Aorta (tissue), 5 donors: ENCODE measurements around the gene IGSF11. TPM values are rescaled to one million over a fixed set of nuclear protein-coding genes. Genes with fewer than 3 reads are reported as not detected.
A peak's percentile ranks its signal among the peaks of the same experiment; 100 is the strongest.
"Not testable (repeated sequence)": the region's sequence is repeated elsewhere in the genome, so short reads cannot be mapped to it uniquely, and the experiment has no call there.

Experiments used
- ATAC-seq: fragments of 200-7000 bp; cut with Tn5 transposase; one replicate; pipeline ENCODE4 v1.9.1; 2022; ENCODE audit warnings: moderate library complexity; ENCODE audit not compliant: low FRiP score
- DNase-seq, 2 donors: peaks; one replicate each; pipeline ENCODE4 v3.0.0-alpha.2; 2020
- H3K27ac ChIP-seq, 2 donors: one replicate each; pipeline ENCODE4 v1.5.1; 2013; ENCODE audit warnings: low read length in 2 of 2, mild to moderate bottlenecking in 2 of 2, moderate library complexity in 2 of 2, control low read depth in 1 of 2, inconsistent platforms in 1 of 2, low read depth in 1 of 2
- H3K27me3 ChIP-seq, 2 donors: one replicate each; pipeline ENCODE4 v1.6.1; 2013; ENCODE audit warnings: control low read depth in 1 of 2, low read length in 1 of 2, mild to moderate bottlenecking in 1 of 2, moderate library complexity in 1 of 2; ENCODE audit not compliant: insufficient read depth in 2 of 2, control insufficient read depth in 1 of 2
- H3K36me3 ChIP-seq, 2 donors: one replicate each; pipeline ENCODE4 v1.6.1; 2013; ENCODE audit warnings: control low read depth in 1 of 2, low read length in 1 of 2, mild to moderate bottlenecking in 1 of 2; ENCODE audit not compliant: insufficient read depth in 2 of 2, control insufficient read depth in 1 of 2
- H3K4me1 ChIP-seq, 2 donors: one replicate each; pipeline ENCODE4 v1.6.1; 2013; ENCODE audit warnings: low read length in 2 of 2, control low read depth in 1 of 2, mild to moderate bottlenecking in 1 of 2, moderate library complexity in 1 of 2; ENCODE audit not compliant: insufficient read depth in 2 of 2, control insufficient read depth in 1 of 2
- H3K4me3 ChIP-seq, 2 donors: one replicate each; pipeline ENCODE4 v1.5.1; 2013; ENCODE audit warnings: low read length in 2 of 2, control low read depth in 1 of 2, mild to moderate bottlenecking in 1 of 2
- H3K9me3 ChIP-seq: one replicate; pipeline ENCODE4 v1.6.1; 2013; ENCODE audit warnings: mild to moderate bottlenecking, low read length; ENCODE audit not compliant: control insufficient read depth
- WGBS, 2 donors: extraction: QIAGEN DNeasy Blood & Tissue Kit; methylation state at CpG; one replicate each; pipeline ENCODE4 v1.1.7; 2013; 5-methylcytosine and 5-hydroxymethylcytosine counted together
- intact Hi-C, 2 donors: fragments of 100-400 bp; cut with DNase I; formaldehyde crosslinking; loops; one replicate each; pipeline versions ENCODE4 v1.14.2 to v1.15.0; 2022
- polyA plus RNA-seq, 2 donors: library from polyadenylated mRNA; stranded (reverse); fragments of 200-250 nt; gene quantifications; one replicate each; pipeline ENCODE4 v1.2.3, GENCODE V29; 2013
- total RNA-seq, 2 donors: library from RNA; stranded (reverse); fragmentation: NEBNext Ultra II Directional; extraction: Animal tissue kit (Norgen Biotek cat#: 25700); gene quantifications; one replicate each; pipeline ENCODE4 v1.2.1, GENCODE V29; 2021
- donor health status: healthy with polysubstance abuse.
- donor health status: Bipolar disorder and iron deficiency.
- donor health status: DM: no; HTN: no; CAD: no.
- donor health status: DM: no; HTN: no; CAD: no.
- donor health status: DM: yes; HTN: yes; CAD: no.

The IGSF11 gene
- total and polyA plus RNA-seq, 4 donors: 0.05 to 0.75 (median 0.42) TPM; not detected in 1

GRCh38 chr3:118886708-118887107 is 147.9 kb downstream of the IGSF11 start:
- Histone ChIP-seq H3K36me3 (no peaks in the 10 kb centered on the region), H3K27me3 (no peaks in the 10 kb centered on the region), H3K27ac (no peak overlapping the region), H3K4me1 (no peaks in the 10 kb centered on the region), H3K4me3 (no peak overlapping the region), H3K9me3 (no peaks in the 10 kb centered on the region)
- intact Hi-C loops: loop anchor here in 1 of 2 donors (10.0 kb wide), 1 partner anchor 348 kb away; no protein-coding TSS in a partner anchor
- ATAC-seq: no peak
- no peak for DNase-seq
- 77 to 79% methylated on average over 3 of the region's 3 CpGs for WGBS, 2 donors

GRCh38 chr3:118884748-118885206 is 149.9 kb downstream of the IGSF11 start:
- Histone ChIP-seq H3K9me3 (no peaks in the 10 kb centered on the region), H3K4me3 (no peak overlapping the region), H3K27me3 (no peaks in the 10 kb centered on the region), H3K4me1 (no peaks in the 10 kb centered on the region), H3K27ac (no peak overlapping the region), H3K36me3 (no peaks in the 10 kb centered on the region)
- no peak for ATAC-seq
- intact Hi-C loops: loop anchor here (2.0 to 10.0 kb wide), 4 partner anchors 148 to 350 kb away; partner anchors contain the start of gene IGSF11 (in 1 of the 2)
- 0 to 1% methylated on average over 3 of the region's 3 CpGs for WGBS, 2 donors
- DNase-seq: peak; percentile 70 to 88

- intact Hi-C loops: loop anchor here (5.0 to 10.0 kb wide), 3 partner anchors 150 to 352 kb away; partner anchors contain the start of gene IGSF11 (in 1 of the 2)
- no peak overlapping the region for H3K27ac ChIP-seq
- H3K4me1 ChIP-seq: no peaks in the 10 kb centered on the region
- no peak overlapping the region for H3K4me3 ChIP-seq
- H3K9me3 ChIP-seq: no peaks in the 10 kb centered on the region
- DNase-seq (peak in 1 of 2 donors; percentile 54), ATAC-seq (peak; percentile 84)
- no peaks in the 10 kb centered on the region for H3K36me3 ChIP-seq
- H3K27me3 ChIP-seq: no peaks in the 10 kb centered on the region
- 67 to 69% methylated on average over 3 of the region's 3 CpGs for WGBS, 2 donors
These were observed 152.2 kb downstream of the IGSF11 start for GRCh38 chr3:118882353-118882947.

- intact Hi-C loops: no loop called here
- H3K36me3 ChIP-seq: no peaks in the 10 kb centered on the region
- ATAC-seq (no peak), DNase-seq (no peak)
- H3K27ac ChIP-seq: no peak overlapping the region
- H3K27me3 ChIP-seq: no peaks in the 10 kb centered on the region
- H3K4me3 ChIP-seq: no peak overlapping the region
- H3K4me1 ChIP-seq: no peaks in the 10 kb centered on the region
- H3K9me3 ChIP-seq: peaks cover 4% of the 10 kb centered on the region
These were observed 166.6 kb downstream of the IGSF11 start for GRCh38 chr3:118868051-118868450.

- intact Hi-C loops: no loop called here
- Histone ChIP-seq H3K36me3 (no peaks in the 10 kb centered on the region), H3K9me3 (peaks cover 2% of the 10 kb centered on the region), H3K27ac (no peak overlapping the region), H3K27me3 (no peaks in the 10 kb centered on the region), H3K4me1 (no peaks in the 10 kb centered on the region), H3K4me3 (no peak overlapping the region)
- DNase-seq (no peak), ATAC-seq (no peak)
- 41 to 44% methylated on average over 1 of the region's 1 CpG for WGBS, 2 donors
These were observed 170.8 kb downstream of the IGSF11 start for GRCh38 chr3:118863731-118864322.

- DNase-seq (no peak), ATAC-seq (no peak)
These were observed 174.7 kb downstream of the IGSF11 start for GRCh38 chr3:118859950-118860349.

GRCh38 chr3:118851466-118852193 is 183.0 kb downstream of the IGSF11 start:
- WGBS, 2 donors: 87 to 88% methylated on average over 11 to 12 of the region's 12 CpGs
- ATAC-seq, H3K4me3 ChIP-seq, H3K27ac ChIP-seq, intact Hi-C loops, H3K27me3 ChIP-seq, H3K9me3 ChIP-seq, H3K4me1 ChIP-seq, DNase-seq, H3K36me3 ChIP-seq: not testable (repeated sequence)

More at GRCh38 chr3:118859950-118860349, 174.7 kb downstream of the IGSF11 start:
- Histone ChIP-seq H3K9me3 (no peaks in the 10 kb centered on the region), H3K4me1 (no peaks in the 10 kb centered on the region), H3K36me3 (no peaks in the 10 kb centered on the region), H3K27me3 (no peaks in the 10 kb centered on the region), H3K27ac (no peak overlapping the region), H3K4me3 (no peak overlapping the region)
- WGBS, 2 donors: 77 to 83% methylated on average over 1 of the region's 1 CpG
- intact Hi-C loops: no loop called here

- Histone ChIP-seq H3K4me1 (no peaks in the 10 kb centered on the region), H3K27ac (no peak overlapping the region), H3K36me3 (no peaks in the 10 kb centered on the region), H3K9me3 (no peaks in the 10 kb centered on the region), H3K4me3 (no peak overlapping the region), H3K27me3 (no peaks in the 10 kb centered on the region)
- intact Hi-C loops: no loop called here
- ATAC-seq (no peak), DNase-seq (no peak)
- WGBS, 2 donors: 72 to 81% methylated on average over 10 of the region's 10 CpGs
These were observed 184.0 kb downstream of the IGSF11 start for GRCh38 chr3:118850687-118851086.
